Measurements from ENCODE around the gene SLC29A3. TPM values are rescaled to one million over a fixed set of nuclear protein-coding genes. Genes with fewer than 3 reads are reported as not detected.

SLC29A3 gene
- polyA plus RNA-seq, 1 donor from 2014 or later, result 9.0 TPM

- peaks cover 13 to 15% (median 14%) of the 10 kb centered on the region in 3 donors for H3K4me1 Mint-ChIP-seq
- no peaks in the 10 kb centered on the region for H3K36me3 Mint-ChIP-seq
- no peaks in the 10 kb centered on the region for H3K9me3 Mint-ChIP-seq
- no peaks in the 10 kb centered on the region for H3K27me3 Mint-ChIP-seq
- no peak overlapping the region for H3K4me3 Mint-ChIP-seq
- H3K27ac Mint-ChIP-seq, result no peak overlapping the region
Measured at GRCh38 chr10:71382757-71383156, 63.7 kb downstream of the SLC29A3 start.

DNA sequence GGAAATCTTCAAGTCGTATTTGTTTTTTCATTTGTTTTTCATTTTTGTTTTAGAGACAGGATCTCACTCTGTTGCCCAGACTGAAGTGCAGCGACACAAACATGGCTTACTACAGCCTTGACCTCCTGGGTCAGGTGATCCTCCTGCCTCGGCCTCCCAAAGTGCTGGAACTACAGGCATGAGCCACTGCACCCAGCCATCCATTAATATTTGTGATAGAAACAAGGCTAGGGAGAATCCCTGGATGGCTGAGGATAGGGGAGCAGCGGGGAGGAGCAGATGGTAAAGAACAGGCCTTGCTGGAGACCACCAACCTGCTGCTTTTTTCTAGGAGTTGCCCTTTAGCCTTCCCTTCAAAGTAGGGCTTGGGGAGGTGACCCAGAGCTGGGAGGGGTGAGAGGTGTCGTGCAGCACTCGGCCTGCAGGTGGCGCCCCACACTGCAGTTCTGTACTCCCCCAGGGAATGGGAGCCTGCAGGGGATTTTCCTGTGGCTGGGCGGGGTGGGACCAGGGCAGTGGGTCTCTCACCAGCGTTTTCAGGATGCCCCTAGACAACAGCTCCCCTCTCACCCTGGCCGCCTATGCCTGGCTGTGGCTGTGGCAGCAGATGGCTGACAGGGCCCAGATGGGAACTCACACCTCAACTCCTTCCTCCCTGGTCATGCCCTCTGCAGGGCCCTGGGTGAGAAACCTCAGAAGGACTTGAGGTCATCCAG lies 65.1 kb downstream of the SLC29A3 start:
- peaks cover 6% of the 10 kb centered on the region for H3K27me3 Mint-ChIP-seq
- no peaks in the 10 kb centered on the region for H3K36me3 Mint-ChIP-seq
- H3K27ac Mint-ChIP-seq, result peak overlapping the region in 1 of 3 donors; percentile 23
- H3K9me3 Mint-ChIP-seq, result no peaks in the 10 kb centered on the region
- H3K4me1 Mint-ChIP-seq, result peaks cover 3 to 5% (median 4%) of the 10 kb centered on the region in 3 donors
- H3K4me3 Mint-ChIP-seq, result no peak overlapping the region

DNA sequence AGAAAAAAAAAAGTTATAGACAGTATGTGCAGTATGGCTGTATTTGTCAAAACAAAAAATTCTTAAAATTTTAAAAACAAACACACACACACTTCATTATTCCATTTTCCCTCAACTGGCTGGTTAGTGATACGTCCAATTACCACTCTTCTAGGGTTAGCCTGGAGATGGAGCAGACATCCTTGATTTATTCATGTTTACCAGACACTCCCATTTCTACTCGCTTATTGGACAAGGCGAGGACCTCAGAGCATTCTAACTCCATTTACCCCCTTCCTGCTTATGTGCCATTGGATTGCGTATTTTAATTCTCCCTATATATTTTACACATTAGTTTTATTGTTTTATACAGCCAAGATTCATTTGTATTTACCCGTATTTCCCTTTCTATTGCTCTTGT lies 69.1 kb downstream of the SLC29A3 start:
- H3K4me3 Mint-ChIP-seq, result no peak overlapping the region
- H3K4me1 Mint-ChIP-seq, result no peaks in the 10 kb centered on the region

GRCh38 chr10:71388583-71389310 lies 69.7 kb downstream of the SLC29A3 start:
- Mint-ChIP-seq H3K4me1 (no peaks in the 10 kb centered on the region), H3K36me3 (no peaks in the 10 kb centered on the region), H3K9me3 (no peaks in the 10 kb centered on the region), H3K27me3 (peaks cover 31% of the 10 kb centered on the region), H3K27ac (peak overlapping the region in 1 of 3 donors; percentile 72), H3K4me3 (no peak overlapping the region)

More for the DNA sequence above, 69.1 kb downstream of the SLC29A3 start:
- Mint-ChIP-seq H3K9me3 (no peaks in the 10 kb centered on the region), H3K27me3 (peaks cover 26% of the 10 kb centered on the region), H3K36me3 (no peaks in the 10 kb centered on the region), H3K27ac (no peak overlapping the region)

- Mint-ChIP-seq H3K27me3 (peaks cover 31% of the 10 kb centered on the region), H3K4me3 (no peak overlapping the region), H3K27ac (no peak overlapping the region), H3K4me1 (no peaks in the 10 kb centered on the region), H3K9me3 (no peaks in the 10 kb centered on the region), H3K36me3 (no peaks in the 10 kb centered on the region)
Measured at GRCh38 chr10:71389768-71390460, 70.9 kb downstream of the SLC29A3 start.

DNA sequence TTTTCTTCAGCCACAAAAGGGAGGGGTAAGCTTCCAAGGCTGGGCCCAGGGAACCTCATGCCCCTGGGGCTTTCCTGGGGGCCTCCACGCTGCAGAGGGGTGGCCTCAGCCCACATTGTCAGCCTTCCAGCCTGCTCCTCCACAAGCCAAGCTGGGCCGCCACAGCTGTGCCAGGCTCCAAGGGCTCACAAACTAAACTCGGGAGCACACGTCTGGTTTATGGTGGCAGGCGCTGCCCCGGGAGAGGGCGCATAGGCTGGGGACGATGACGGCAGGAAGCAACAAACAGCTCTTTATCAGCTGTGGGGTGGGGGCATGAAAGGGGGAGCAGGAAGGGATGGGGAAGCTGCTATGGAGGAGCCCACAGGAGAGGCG lies 71.4 kb downstream of the SLC29A3 start:
- Mint-ChIP-seq H3K4me3 (no peak overlapping the region), H3K4me1 (peaks cover 0 to 1% (median 0%) of the 10 kb centered on the region in 3 donors), H3K36me3 (no peaks in the 10 kb centered on the region), H3K9me3 (no peaks in the 10 kb centered on the region), H3K27ac (no peak overlapping the region), H3K27me3 (peaks cover 35% of the 10 kb centered on the region)

DNA sequence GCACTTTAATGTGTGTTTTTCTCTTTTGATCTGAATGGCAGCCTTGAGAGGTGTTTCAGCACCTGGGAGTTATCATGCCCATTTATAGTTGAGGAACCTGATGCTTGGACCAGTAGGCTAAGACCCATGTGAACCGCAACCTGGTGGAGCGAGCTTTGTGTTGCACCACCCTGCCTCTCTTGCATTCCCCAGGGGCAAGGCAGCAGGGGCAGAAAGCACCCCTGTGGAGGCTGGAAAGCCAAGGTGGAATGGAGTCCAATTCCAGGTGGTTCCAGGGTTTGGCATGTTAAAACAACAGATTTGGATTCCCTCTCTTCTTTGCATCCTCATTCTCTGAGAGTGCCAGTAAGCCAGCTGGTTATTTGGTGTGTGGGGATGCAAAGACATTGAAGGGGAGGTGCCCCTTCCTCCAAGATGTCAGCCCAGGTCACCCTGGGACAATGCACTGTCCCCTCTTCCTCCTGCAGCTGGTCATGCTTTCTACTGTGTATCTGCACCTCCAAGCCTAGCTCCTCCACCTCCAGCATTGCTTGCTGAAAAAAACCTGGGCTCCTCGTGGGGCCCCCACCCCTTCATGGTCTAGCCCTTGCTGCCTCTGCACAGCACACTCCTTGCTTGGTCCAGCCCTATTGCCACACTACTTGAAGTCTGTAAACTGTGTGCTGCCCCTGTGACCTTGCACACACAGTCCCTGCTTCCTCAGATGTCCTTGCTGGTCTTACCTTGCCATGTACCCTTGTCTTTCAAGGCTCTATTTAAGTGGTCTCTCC lies 72.0 kb downstream of the SLC29A3 start:
- Mint-ChIP-seq H3K27ac (no peak overlapping the region), H3K4me1 (peaks cover 0 to 5% (median 3%) of the 10 kb centered on the region in 3 donors), H3K27me3 (peaks cover 42% of the 10 kb centered on the region), H3K4me3 (peak overlapping the region in 1 of 4 donors; percentile 19), H3K9me3 (no peaks in the 10 kb centered on the region), H3K36me3 (no peaks in the 10 kb centered on the region)

DNA sequence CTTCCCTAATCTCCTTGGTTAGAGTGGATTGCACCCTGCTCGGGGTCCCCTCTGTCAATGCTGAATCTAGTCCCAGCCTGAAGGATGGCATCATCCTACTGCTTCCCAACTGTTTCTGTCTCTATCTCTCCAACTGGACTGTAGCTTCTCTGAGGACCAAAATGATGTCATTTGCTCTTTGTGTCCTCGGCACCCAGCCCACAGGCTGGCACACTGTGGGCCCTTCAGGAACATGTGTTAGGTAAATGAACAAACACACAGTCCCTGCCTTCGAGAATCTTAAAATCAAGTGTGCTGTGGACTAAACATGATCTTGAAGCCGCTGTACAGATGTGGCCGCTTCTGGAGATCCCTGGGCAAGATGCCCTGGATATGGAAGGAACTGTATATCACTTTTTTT lies 72.6 kb downstream of the SLC29A3 start:
- Mint-ChIP-seq H3K27ac (no peak overlapping the region), H3K4me1 (peaks cover 0 to 5% (median 3%) of the 10 kb centered on the region in 3 donors), H3K36me3 (no peaks in the 10 kb centered on the region), H3K27me3 (peaks cover 42% of the 10 kb centered on the region), H3K4me3 (no peak overlapping the region), H3K9me3 (no peaks in the 10 kb centered on the region)

GRCh38 chr10:71392292-71392691 lies 73.2 kb downstream of the SLC29A3 start:
- peaks cover 42% of the 10 kb centered on the region for H3K27me3 Mint-ChIP-seq
- no peaks in the 10 kb centered on the region for H3K9me3 Mint-ChIP-seq
- H3K4me3 Mint-ChIP-seq, result no peak overlapping the region
- H3K4me1 Mint-ChIP-seq, result peaks cover 0 to 5% (median 3%) of the 10 kb centered on the region in 3 donors
- H3K27ac Mint-ChIP-seq, result no peak overlapping the region
- no peaks in the 10 kb centered on the region for H3K36me3 Mint-ChIP-seq

GRCh38 chr10:71392791-71393781 lies 74.0 kb downstream of the SLC29A3 start:
- no peaks in the 10 kb centered on the region for H3K9me3 Mint-ChIP-seq
- H3K36me3 Mint-ChIP-seq, result no peaks in the 10 kb centered on the region
- no peak overlapping the region for H3K4me3 Mint-ChIP-seq
- H3K4me1 Mint-ChIP-seq, result peaks cover 0 to 7% (median 6%) of the 10 kb centered on the region in 3 donors
- H3K27ac Mint-ChIP-seq, result no peak overlapping the region
- H3K27me3 Mint-ChIP-seq, result peaks cover 44% of the 10 kb centered on the region

DNA sequence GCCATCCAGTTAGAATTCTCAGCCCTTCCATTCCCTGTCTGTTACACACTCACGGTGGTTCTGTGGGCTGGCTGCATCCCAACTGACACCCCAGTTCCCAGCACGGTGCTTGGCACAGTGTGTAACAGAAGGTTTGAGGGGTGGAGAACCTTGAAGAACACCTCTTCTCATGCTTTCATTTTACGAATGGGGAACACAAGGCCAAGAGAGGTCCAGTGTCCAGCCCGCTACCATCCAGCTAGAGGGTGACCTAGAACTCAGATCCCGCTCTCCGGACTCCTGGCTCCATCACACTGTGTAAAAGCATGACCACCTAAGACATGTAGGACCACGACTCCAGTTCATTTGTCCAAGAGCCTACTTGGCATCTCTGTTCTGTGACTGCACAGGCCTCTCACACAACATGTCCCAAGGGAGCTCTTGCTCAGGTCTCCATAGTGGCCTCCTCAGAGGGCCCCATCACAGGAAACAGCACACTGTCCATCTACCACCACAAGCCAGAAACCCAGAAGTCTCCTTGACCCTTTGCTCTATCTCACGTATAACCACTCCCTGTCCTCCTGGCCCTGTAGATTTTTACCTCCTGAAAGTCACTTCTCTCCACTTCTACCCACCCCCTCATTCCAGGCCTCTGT lies 74.9 kb downstream of the SLC29A3 start:
- Mint-ChIP-seq H3K9me3 (no peaks in the 10 kb centered on the region), H3K27me3 (peaks cover 46% of the 10 kb centered on the region), H3K4me3 (no peak overlapping the region), H3K36me3 (no peaks in the 10 kb centered on the region), H3K27ac (no peak overlapping the region), H3K4me1 (peaks cover 0 to 7% (median 7%) of the 10 kb centered on the region in 3 donors)

DNA sequence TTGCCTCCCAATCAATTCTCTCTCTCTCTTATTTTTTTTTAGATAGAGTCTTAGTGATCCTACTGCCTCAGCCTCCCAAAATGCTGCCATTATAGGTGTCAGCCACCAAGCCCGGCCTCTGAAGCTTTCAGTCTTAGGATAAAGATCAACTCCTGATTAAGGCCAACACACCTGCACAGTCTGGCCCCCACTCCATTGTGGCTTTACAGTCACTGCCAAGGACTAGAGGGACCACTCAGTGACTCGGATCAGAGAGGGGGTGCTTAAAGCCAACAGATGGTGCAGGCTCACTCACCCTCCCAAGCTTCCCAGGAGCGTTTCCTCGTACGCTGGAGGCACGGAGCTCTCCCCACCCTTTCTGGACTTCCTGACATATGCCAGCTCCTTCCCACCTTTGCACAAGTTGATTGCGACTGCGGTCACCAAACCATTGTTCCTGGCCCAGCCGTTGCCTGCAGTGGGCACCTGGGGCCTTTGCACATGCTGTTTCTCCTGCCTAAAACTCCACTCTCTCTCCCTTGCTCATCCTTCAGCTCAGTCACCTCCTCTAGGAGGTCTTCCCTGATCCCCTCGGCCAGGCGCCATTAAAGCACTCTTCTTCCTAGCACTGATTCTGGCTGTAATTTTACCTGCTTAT lies 76.0 kb downstream of the SLC29A3 start:
- H3K4me1 Mint-ChIP-seq, result peaks cover 0 to 7% (median 7%) of the 10 kb centered on the region in 3 donors
- no peaks in the 10 kb centered on the region for H3K9me3 Mint-ChIP-seq
- H3K36me3 Mint-ChIP-seq, result no peaks in the 10 kb centered on the region
- peaks cover 41% of the 10 kb centered on the region for H3K27me3 Mint-ChIP-seq
- peak overlapping the region in 2 of 4 donors; percentile 66 to 91 for H3K4me3 Mint-ChIP-seq
- no peak overlapping the region for H3K27ac Mint-ChIP-seq

- peak overlapping the region; percentile 66 to 91 (median 77) for H3K4me3 Mint-ChIP-seq
- no peak overlapping the region for H3K27ac Mint-ChIP-seq
- no peaks in the 10 kb centered on the region for H3K36me3 Mint-ChIP-seq
- H3K9me3 Mint-ChIP-seq, result no peaks in the 10 kb centered on the region
- peaks cover 0 to 7% (median 7%) of the 10 kb centered on the region in 3 donors for H3K4me1 Mint-ChIP-seq
- peaks cover 41% of the 10 kb centered on the region for H3K27me3 Mint-ChIP-seq
Measured at GRCh38 chr10:71395621-71396020, 76.6 kb downstream of the SLC29A3 start.
